H1 (cell line): ENCODE data around the gene HIVEP3. TPM values are rescaled to one million over a fixed set of nuclear protein-coding genes. Genes with fewer than 3 reads are reported as not detected.

Source experiments
- CREB1 ChIP-seq: IDR thresholded peaks from 2 replicates; pipeline ENCODE4 v1.6.1; 2012; ENCODE audit warnings: inconsistent platforms
- KDM4A ChIP-seq: IDR thresholded peaks from one replicate; pipeline ENCODE4 v1.7.1; 2012; ENCODE audit warnings: low read depth, mild to moderate bottlenecking, moderate library complexity, low read length, inconsistent platforms; ENCODE audit not compliant: severe bottlenecking
- POU5F1 ChIP-seq: IDR thresholded peaks from 2 replicates; pipeline ENCODE4 v1.6.1; 2011; ENCODE audit warnings: low read depth, mild to moderate bottlenecking, low read length, moderate library complexity
- RAD21 ChIP-seq, 2 experiments: IDR thresholded peaks in 1 of 2; conservative IDR thresholded peaks in 1 of 2; 2 replicates each; pipeline ENCODE4 v1.6.1; 2011; ENCODE audit warnings: low read depth in 2 of 2, low read length in 2 of 2, improper control_type of control experiment in 1 of 2, inconsistent platforms in 1 of 2, mild to moderate bottlenecking in 1 of 2, moderate library complexity in 1 of 2
- SP4 ChIP-seq: IDR thresholded peaks from 2 replicates; pipeline ENCODE4 v1.6.1; 2012; ENCODE audit warnings: low read length, inconsistent platforms
- polyA plus RNA-seq, 7 experiments: library from polyadenylated mRNA; depleted of rRNA in 3 of 7; stranded (reverse) in 5 of 7; unstranded in 2 of 7; fragments of >200 nt in 5 of 7; fragments of 200-250 nt in 2 of 7; gene quantifications; 1 replicate in 5 of 7; 2 replicates in 1 of 7; 4 replicates in 1 of 7; pipeline versions ENCODE4 v1.2.1 to v1.2.3, GENCODE V29; 2011 to 2013; ENCODE audit warnings: missing spikeins in 2 of 7, mixed read lengths in 2 of 7
- total RNA-seq: library from RNA; stranded (reverse); fragmentation: NEBNext Ultra II Directional; extraction: Animal tissue kit (Norgen Biotek cat#: 25700); gene quantifications from 2 replicates; pipeline ENCODE4 v1.2.1, GENCODE V29; 2021
- TF ChIP-seq, protein P1 (sequence below): fragments of 300-600 bp; sonication (generic); IDR thresholded peaks from 2 replicates; pipeline ENCODE4 v1.7.1; 2012; ENCODE audit warnings: low read length, moderate library complexity, mild to moderate bottlenecking, inconsistent platforms; ENCODE audit not compliant: insufficient replicate concordance
- TF ChIP-seq, protein P2 (sequence below), 3 experiments: IDR thresholded peaks; 1 replicate in 2 of 3; 2 replicates in 1 of 3; pipeline versions ENCODE4 v1.5.1 to v1.6.1; 2011; ENCODE audit warnings: low read length in 3 of 3, mild to moderate bottlenecking in 3 of 3, inconsistent platforms in 2 of 3, low read depth in 1 of 3, moderate library complexity in 1 of 3; ENCODE audit not compliant: insufficient read depth in 1 of 3; ENCODE audit errors: control extremely low read depth in 1 of 3

Gene HIVEP3
- total and polyA plus RNA-seq, 2 of the 8 experiments (the other 6 are each of a cell fraction or from before 2014, with no cell fraction given) = 0.24 to 0.69 TPM

DNA sequence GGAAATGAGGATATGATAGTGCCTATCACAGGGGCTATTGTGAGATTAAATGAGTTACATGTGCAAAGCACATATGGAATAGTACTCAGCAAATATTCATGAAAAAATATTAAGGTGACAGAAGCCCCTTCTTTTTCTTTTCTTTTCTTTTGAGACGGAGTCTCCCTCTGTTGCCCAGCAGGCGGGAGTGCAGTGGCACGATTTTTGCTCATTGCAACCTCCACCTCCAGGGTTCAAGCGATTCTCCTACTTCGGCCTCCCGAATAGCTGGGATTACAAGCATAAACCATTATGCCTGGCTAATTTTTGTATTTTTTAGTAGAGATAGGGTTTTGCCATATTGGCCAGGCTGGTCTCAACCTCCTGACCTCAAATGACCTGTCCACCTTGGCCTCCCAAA is 139.4 kb downstream of the HIVEP3 start (continued):
- TF ChIP-seq, protein P1, sequence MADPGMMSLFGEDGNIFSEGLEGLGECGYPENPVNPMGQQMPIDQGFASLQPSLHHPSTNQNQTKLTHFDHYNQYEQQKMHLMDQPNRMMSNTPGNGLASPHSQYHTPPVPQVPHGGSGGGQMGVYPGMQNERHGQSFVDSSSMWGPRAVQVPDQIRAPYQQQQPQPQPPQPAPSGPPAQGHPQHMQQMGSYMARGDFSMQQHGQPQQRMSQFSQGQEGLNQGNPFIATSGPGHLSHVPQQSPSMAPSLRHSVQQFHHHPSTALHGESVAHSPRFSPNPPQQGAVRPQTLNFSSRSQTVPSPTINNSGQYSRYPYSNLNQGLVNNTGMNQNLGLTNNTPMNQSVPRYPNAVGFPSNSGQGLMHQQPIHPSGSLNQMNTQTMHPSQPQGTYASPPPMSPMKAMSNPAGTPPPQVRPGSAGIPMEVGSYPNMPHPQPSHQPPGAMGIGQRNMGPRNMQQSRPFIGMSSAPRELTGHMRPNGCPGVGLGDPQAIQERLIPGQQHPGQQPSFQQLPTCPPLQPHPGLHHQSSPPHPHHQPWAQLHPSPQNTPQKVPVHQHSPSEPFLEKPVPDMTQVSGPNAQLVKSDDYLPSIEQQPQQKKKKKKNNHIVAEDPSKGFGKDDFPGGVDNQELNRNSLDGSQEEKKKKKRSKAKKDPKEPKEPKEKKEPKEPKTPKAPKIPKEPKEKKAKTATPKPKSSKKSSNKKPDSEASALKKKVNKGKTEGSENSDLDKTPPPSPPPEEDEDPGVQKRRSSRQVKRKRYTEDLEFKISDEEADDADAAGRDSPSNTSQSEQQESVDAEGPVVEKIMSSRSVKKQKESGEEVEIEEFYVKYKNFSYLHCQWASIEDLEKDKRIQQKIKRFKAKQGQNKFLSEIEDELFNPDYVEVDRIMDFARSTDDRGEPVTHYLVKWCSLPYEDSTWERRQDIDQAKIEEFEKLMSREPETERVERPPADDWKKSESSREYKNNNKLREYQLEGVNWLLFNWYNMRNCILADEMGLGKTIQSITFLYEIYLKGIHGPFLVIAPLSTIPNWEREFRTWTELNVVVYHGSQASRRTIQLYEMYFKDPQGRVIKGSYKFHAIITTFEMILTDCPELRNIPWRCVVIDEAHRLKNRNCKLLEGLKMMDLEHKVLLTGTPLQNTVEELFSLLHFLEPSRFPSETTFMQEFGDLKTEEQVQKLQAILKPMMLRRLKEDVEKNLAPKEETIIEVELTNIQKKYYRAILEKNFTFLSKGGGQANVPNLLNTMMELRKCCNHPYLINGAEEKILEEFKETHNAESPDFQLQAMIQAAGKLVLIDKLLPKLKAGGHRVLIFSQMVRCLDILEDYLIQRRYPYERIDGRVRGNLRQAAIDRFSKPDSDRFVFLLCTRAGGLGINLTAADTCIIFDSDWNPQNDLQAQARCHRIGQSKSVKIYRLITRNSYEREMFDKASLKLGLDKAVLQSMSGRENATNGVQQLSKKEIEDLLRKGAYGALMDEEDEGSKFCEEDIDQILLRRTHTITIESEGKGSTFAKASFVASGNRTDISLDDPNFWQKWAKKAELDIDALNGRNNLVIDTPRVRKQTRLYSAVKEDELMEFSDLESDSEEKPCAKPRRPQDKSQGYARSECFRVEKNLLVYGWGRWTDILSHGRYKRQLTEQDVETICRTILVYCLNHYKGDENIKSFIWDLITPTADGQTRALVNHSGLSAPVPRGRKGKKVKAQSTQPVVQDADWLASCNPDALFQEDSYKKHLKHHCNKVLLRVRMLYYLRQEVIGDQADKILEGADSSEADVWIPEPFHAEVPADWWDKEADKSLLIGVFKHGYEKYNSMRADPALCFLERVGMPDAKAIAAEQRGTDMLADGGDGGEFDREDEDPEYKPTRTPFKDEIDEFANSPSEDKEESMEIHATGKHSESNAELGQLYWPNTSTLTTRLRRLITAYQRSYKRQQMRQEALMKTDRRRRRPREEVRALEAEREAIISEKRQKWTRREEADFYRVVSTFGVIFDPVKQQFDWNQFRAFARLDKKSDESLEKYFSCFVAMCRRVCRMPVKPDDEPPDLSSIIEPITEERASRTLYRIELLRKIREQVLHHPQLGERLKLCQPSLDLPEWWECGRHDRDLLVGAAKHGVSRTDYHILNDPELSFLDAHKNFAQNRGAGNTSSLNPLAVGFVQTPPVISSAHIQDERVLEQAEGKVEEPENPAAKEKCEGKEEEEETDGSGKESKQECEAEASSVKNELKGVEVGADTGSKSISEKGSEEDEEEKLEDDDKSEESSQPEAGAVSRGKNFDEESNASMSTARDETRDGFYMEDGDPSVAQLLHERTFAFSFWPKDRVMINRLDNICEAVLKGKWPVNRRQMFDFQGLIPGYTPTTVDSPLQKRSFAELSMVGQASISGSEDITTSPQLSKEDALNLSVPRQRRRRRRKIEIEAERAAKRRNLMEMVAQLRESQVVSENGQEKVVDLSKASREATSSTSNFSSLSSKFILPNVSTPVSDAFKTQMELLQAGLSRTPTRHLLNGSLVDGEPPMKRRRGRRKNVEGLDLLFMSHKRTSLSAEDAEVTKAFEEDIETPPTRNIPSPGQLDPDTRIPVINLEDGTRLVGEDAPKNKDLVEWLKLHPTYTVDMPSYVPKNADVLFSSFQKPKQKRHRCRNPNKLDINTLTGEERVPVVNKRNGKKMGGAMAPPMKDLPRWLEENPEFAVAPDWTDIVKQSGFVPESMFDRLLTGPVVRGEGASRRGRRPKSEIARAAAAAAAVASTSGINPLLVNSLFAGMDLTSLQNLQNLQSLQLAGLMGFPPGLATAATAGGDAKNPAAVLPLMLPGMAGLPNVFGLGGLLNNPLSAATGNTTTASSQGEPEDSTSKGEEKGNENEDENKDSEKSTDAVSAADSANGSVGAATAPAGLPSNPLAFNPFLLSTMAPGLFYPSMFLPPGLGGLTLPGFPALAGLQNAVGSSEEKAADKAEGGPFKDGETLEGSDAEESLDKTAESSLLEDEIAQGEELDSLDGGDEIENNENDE = no peak
- TF ChIP-seq KDM4A (no peak), CREB1 (no peak), POU5F1 (no peak), RAD21 (IDR thresholded peaks at IDR 0.05 in 1 of 2, conservative IDR thresholded peaks at IDR 0.05 in 1 of 2; ENCODE audit: low read depth in 2 of 2, low read length in 2 of 2) (peak; percentile 12 to 44; a peak in 2 of 4 replicates), SP4 (no peak)
- TF ChIP-seq, protein P2, sequence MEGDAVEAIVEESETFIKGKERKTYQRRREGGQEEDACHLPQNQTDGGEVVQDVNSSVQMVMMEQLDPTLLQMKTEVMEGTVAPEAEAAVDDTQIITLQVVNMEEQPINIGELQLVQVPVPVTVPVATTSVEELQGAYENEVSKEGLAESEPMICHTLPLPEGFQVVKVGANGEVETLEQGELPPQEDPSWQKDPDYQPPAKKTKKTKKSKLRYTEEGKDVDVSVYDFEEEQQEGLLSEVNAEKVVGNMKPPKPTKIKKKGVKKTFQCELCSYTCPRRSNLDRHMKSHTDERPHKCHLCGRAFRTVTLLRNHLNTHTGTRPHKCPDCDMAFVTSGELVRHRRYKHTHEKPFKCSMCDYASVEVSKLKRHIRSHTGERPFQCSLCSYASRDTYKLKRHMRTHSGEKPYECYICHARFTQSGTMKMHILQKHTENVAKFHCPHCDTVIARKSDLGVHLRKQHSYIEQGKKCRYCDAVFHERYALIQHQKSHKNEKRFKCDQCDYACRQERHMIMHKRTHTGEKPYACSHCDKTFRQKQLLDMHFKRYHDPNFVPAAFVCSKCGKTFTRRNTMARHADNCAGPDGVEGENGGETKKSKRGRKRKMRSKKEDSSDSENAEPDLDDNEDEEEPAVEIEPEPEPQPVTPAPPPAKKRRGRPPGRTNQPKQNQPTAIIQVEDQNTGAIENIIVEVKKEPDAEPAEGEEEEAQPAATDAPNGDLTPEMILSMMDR (IDR thresholded peaks at IDR 0.05; ENCODE audit: control extremely low read depth in 1 of 3, insufficient read depth in 1 of 3, low read depth in 1 of 3, low read length in 3 of 3) = peak in 1 of 3 experiments; percentile 15; a peak in 1 of 4 replicates
